Measurements from ENCODE around the gene ANKRD52. TPM values are rescaled to one million over a fixed set of nuclear protein-coding genes. Genes with fewer than 3 reads are reported as not detected.
A peak's percentile ranks its signal among the peaks of the same experiment; 100 is the strongest.

Gene ANKRD52
- total and polyA plus RNA-seq, 2 of the 8 experiments (the other 6 are each of a cell fraction or from before 2014, with no cell fraction given), result 14.0 to 36.3 TPM

GRCh38 chr12:56237552-56237951, 20.6 kb downstream of the ANKRD52 start:
- Histone ChIP-seq H4K8ac (ENCODE audit: extremely low read depth, insufficient read depth, low read length) (no peak overlapping the region), H3K4me2 (ENCODE audit: insufficient read depth in 1 of 2, low read depth in 2 of 2, low read length in 2 of 2) (no peak overlapping the region), H3K23me2 (ENCODE audit: low read depth, low read length) (no peaks in the 10 kb centered on the region), H2BK20ac (ENCODE audit: low read length) (no peak overlapping the region), H2BK5ac (ENCODE audit: low read depth, low read length) (no peak overlapping the region), H3K79me1 (ENCODE audit: low read depth, low read length) (no peaks in the 10 kb centered on the region), H3K9me3 (ENCODE audit: insufficient read depth in 2 of 2, low read depth in 1 of 2, low read length in 1 of 2) (no peaks in the 10 kb centered on the region), H4K5ac (ENCODE audit: insufficient read length, low read depth, low read length) (no peak overlapping the region), H3K4me1 (replicated peaks in 1 of 4; ENCODE audit: control insufficient read depth in 3 of 4, insufficient read depth in 4 of 4, low read length in 3 of 4) (peaks cover 0 to 4% (median 2%) of the 10 kb centered on the region in 4 experiments; a peak in 4 of 7 replicates), H2BK120ac (replicated peaks; ENCODE audit: low read depth, low read length) (no peak overlapping the region), H3K18ac (ENCODE audit: extremely low read depth, low read length) (no peak overlapping the region), H4K20me1 (replicated peaks in 1 of 2; ENCODE audit: control insufficient read depth in 1 of 2, insufficient read depth in 2 of 2, low read length in 2 of 2) (peaks cover 0 to 3% of the 10 kb centered on the region in 2 experiments), H3K79me2 (ENCODE audit: control insufficient read depth in 1 of 2, insufficient read depth in 2 of 2, low read length in 2 of 2) (no peaks in the 10 kb centered on the region), H3K14ac (ENCODE audit: insufficient read length) (no peak overlapping the region), H2BK12ac (ENCODE audit: low read depth, low read length) (no peak overlapping the region), H2AFZ (ENCODE audit: low read length) (no peak overlapping the region), H4K91ac (replicated peaks; ENCODE audit: insufficient read length, low read length) (no peak overlapping the region), H2AK5ac (ENCODE audit: low read depth, low read length) (no peak overlapping the region), H3K27me3 (replicated peaks in 1 of 4; ENCODE audit: control insufficient read depth in 3 of 4, extremely low read depth in 1 of 4, insufficient read depth in 3 of 4, low read length in 3 of 4) (0 out of 7 replicates have a peak, but pooled peaks cover 0 to 2% (median 0%) of the 10 kb centered on the region in 4 experiments), H3K27ac (ENCODE audit: low read depth, low read length) (no peak overlapping the region), H3K9ac (replicated peaks in 1 of 4; ENCODE audit: extremely low read depth in 1 of 4, low read depth in 3 of 4, low read length in 3 of 4) (no peak overlapping the region), H2BK15ac (ENCODE audit: low read length) (no peak overlapping the region), H3K4ac (replicated peaks; ENCODE audit: insufficient read length, low read depth, low read length) (no peak overlapping the region), H3K36me3 (ENCODE audit: control insufficient read depth in 2 of 4, insufficient read depth in 4 of 4, low read length in 3 of 4) (peaks cover 0 to 18% (median 7%) of the 10 kb centered on the region in 4 experiments; a peak in 3 of 8 replicates), H3K56ac (replicated peaks; ENCODE audit: insufficient read length, low read depth, low read length) (no peak overlapping the region), H3K4me3 (ENCODE audit: extremely low read depth in 1 of 4, insufficient read depth in 2 of 4, low read depth in 3 of 4, low read length in 4 of 4) (no peak overlapping the region), H3K23ac (ENCODE audit: insufficient read length) (no peak overlapping the region)
- no peak for TF ChIP-seq KDM1A (IDR thresholded peaks at IDR 0.05; ENCODE audit: borderline replicate concordance, low read length)
- peak; percentile 52; the same call in 1 of the 2 replicates for TF ChIP-seq MAX (IDR thresholded peaks at IDR 0.05)
- POLR2A ChIA-PET (ENCODE audit: partially characterized antibody), result interaction anchor here (0.5 to 8.6 kb wide), 13 partner anchors 10 to 158 kb away, joined by 3 to 65 read pairs (median 8); partner anchors contain the start of genes COQ10A, ERBB3, ESYT1 and MYL6
- FAIRE-seq (no peak), DNase-seq (ENCODE audit: low read depth in 1 of 2, low spot score in 2 of 2) (no peak)
- CTCF ChIA-PET (ENCODE audit: partially characterized antibody), result interaction anchor here (0.6 to 3.1 kb wide), 5 partner anchors 11 to 31 kb away, joined by 3 to 22 read pairs (median 5); partner anchors contain the start of genes ANKRD52 and RNF41
- 83% methylated on average over 11 of the region's 11 CpGs; no CpG with 5 or more reads in 1 of the 2 experiments for WGBS, 2 experiments (ENCODE audit: extremely low coverage in 1 of 2, insufficient coverage in 1 of 2, insufficient read length in 1 of 2, insufficient replicate concordance in 2 of 2, low coverage in 1 of 2, low lambda C conversion rate in 2 of 2, missing lambda C conversion rate in 1 of 2)

Data from H1 (cell line).